ENCODE results near the gene CSMD2.

Gene CSMD2

GRCh38 chr1:33524586-33524985, 640.4 kb downstream of the CSMD2 start:
- Histone ChIP-seq H3K9me3 (ENCODE audit: insufficient read depth, low read depth, low read length) (no peaks in the 10 kb centered on the region), H3K27me3 (ENCODE audit: insufficient read depth, low read length, poor library complexity, severe bottlenecking) (no peaks in the 10 kb centered on the region), H2AFZ (ENCODE audit: low read length) (no peak overlapping the region), H3K36me3 (ENCODE audit: insufficient read depth, low read length) (no peaks in the 10 kb centered on the region), H3K79me2 (ENCODE audit: insufficient read depth, low read length) (no peaks in the 10 kb centered on the region), H3K4me1 (ENCODE audit: insufficient read depth, low read length, poor library complexity, severe bottlenecking) (no peaks in the 10 kb centered on the region), H3K9me2 (replicated peaks; ENCODE audit: low read depth, low read length) (no peaks in the 10 kb centered on the region), H3K9ac (ENCODE audit: low read depth, low read length, poor library complexity, severe bottlenecking) (no peak overlapping the region), H4K20me1 (ENCODE audit: insufficient read depth, low read length, poor library complexity, severe bottlenecking) (no peaks in the 10 kb centered on the region), H3F3A (ENCODE audit: low read depth) (no peaks in the 10 kb centered on the region), H3K4me2 (ENCODE audit: low read depth, low read length, poor library complexity, severe bottlenecking) (no peak overlapping the region), H3K4me3 (ENCODE audit: low read length, poor library complexity, severe bottlenecking) (no peak overlapping the region)
- no peak for TF ChIP-seq EZH2phosphoT487 (IDR thresholded peaks at IDR 0.05; ENCODE audit: borderline replicate concordance)
- TF ChIP-seq, protein P1, sequence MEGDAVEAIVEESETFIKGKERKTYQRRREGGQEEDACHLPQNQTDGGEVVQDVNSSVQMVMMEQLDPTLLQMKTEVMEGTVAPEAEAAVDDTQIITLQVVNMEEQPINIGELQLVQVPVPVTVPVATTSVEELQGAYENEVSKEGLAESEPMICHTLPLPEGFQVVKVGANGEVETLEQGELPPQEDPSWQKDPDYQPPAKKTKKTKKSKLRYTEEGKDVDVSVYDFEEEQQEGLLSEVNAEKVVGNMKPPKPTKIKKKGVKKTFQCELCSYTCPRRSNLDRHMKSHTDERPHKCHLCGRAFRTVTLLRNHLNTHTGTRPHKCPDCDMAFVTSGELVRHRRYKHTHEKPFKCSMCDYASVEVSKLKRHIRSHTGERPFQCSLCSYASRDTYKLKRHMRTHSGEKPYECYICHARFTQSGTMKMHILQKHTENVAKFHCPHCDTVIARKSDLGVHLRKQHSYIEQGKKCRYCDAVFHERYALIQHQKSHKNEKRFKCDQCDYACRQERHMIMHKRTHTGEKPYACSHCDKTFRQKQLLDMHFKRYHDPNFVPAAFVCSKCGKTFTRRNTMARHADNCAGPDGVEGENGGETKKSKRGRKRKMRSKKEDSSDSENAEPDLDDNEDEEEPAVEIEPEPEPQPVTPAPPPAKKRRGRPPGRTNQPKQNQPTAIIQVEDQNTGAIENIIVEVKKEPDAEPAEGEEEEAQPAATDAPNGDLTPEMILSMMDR (conservative IDR thresholded peaks at IDR 0.05; ENCODE audit: low read length) = no peak

GRCh38 chr1:33519240-33519884, 645.7 kb downstream of the CSMD2 start:
- H3K9me2 ChIP-seq (replicated peaks; ENCODE audit: low read depth, low read length) = no peaks in the 10 kb centered on the region
- no peak overlapping the region for H3K4me3 ChIP-seq (ENCODE audit: low read length, poor library complexity, severe bottlenecking)
- H3K36me3 ChIP-seq (ENCODE audit: insufficient read depth, low read length) = no peaks in the 10 kb centered on the region
- TF ChIP-seq, protein P1 (conservative IDR thresholded peaks at IDR 0.05; ENCODE audit: low read length) = no peak
- TF ChIP-seq EZH2phosphoT487 (IDR thresholded peaks at IDR 0.05; ENCODE audit: borderline replicate concordance) = no peak
- H3K4me1 ChIP-seq (ENCODE audit: insufficient read depth, low read length, poor library complexity, severe bottlenecking) = no peaks in the 10 kb centered on the region
- no peaks in the 10 kb centered on the region for H3F3A ChIP-seq (ENCODE audit: low read depth)
- no peaks in the 10 kb centered on the region for H3K9me3 ChIP-seq (ENCODE audit: insufficient read depth, low read depth, low read length)
- H3K4me2 ChIP-seq (ENCODE audit: low read depth, low read length, poor library complexity, severe bottlenecking) = no peak overlapping the region
- H3K9ac ChIP-seq (ENCODE audit: low read depth, low read length, poor library complexity, severe bottlenecking) = no peak overlapping the region
- no peaks in the 10 kb centered on the region for H4K20me1 ChIP-seq (ENCODE audit: insufficient read depth, low read length, poor library complexity, severe bottlenecking)
- no peaks in the 10 kb centered on the region for H3K79me2 ChIP-seq (ENCODE audit: insufficient read depth, low read length)
- no peaks in the 10 kb centered on the region for H3K27me3 ChIP-seq (ENCODE audit: insufficient read depth, low read length, poor library complexity, severe bottlenecking)
- no peak overlapping the region for H2AFZ ChIP-seq (ENCODE audit: low read length)

DNA sequence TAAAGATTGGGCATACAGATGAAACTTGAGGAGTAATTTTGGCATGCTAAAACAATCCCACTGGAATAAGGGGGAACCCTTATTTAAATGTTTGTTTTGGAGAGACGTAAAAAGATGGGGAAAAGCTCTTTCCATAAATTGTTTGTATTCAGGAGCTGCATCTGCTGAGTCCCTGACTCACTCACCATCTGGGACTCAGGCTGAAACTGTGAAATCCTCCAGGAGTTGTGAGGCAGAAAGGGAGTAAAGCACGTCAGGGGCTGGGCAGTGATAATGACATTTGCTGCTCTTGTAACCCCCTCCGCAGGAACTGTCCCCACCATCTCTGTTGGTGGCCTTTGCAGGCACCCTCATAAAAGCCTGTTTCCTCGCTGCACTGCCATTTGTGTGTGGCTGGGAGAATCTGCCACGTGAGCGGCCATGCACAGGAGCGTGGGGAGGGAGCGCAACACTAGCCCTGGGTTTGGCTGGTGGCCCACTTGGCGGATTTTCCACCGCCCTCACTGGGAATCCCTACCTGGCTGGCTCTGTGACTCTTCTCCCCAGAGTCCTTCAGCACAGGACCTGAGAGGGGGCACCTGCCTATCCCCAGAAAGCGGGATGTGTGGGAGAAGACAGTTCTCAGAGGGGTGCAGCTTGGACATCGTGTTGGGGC, 647.3 kb downstream of the CSMD2 start:
- Histone ChIP-seq H3K79me2 (ENCODE audit: insufficient read depth, low read length) (no peaks in the 10 kb centered on the region), H3K9me2 (replicated peaks; ENCODE audit: low read depth, low read length) (no peaks in the 10 kb centered on the region), H3K9me3 (ENCODE audit: insufficient read depth, low read depth, low read length) (no peaks in the 10 kb centered on the region), H2AFZ (ENCODE audit: low read length) (no peak overlapping the region), H3F3A (ENCODE audit: low read depth) (no peaks in the 10 kb centered on the region), H3K9ac (ENCODE audit: low read depth, low read length, poor library complexity, severe bottlenecking) (no peak overlapping the region), H3K4me1 (ENCODE audit: insufficient read depth, low read length, poor library complexity, severe bottlenecking) (no peaks in the 10 kb centered on the region), H3K36me3 (ENCODE audit: insufficient read depth, low read length) (no peaks in the 10 kb centered on the region), H3K4me3 (ENCODE audit: low read length, poor library complexity, severe bottlenecking) (no peak overlapping the region), H4K20me1 (ENCODE audit: insufficient read depth, low read length, poor library complexity, severe bottlenecking) (no peaks in the 10 kb centered on the region), H3K27me3 (ENCODE audit: insufficient read depth, low read length, poor library complexity, severe bottlenecking) (no peaks in the 10 kb centered on the region), H3K4me2 (ENCODE audit: low read depth, low read length, poor library complexity, severe bottlenecking) (no peak overlapping the region)
- no peak for TF ChIP-seq EZH2phosphoT487 (IDR thresholded peaks at IDR 0.05; ENCODE audit: borderline replicate concordance)
- TF ChIP-seq, protein P1 (conservative IDR thresholded peaks at IDR 0.05; ENCODE audit: low read length) = no peak
